H1 (cell line): ENCODE data around the gene NCOA1. TPM values are rescaled to one million over a fixed set of nuclear protein-coding genes. Genes with fewer than 3 reads are reported as not detected.

Experiments used
- CTCF ChIA-PET: fragments of 300-600 bp; sonication (Branson Sonifier 250); formaldehyde crosslinking; loops from one replicate; lab custom pipeline; 2021; ENCODE audit not compliant: partially characterized antibody; lab: Charles Lee
- POLR2A ChIA-PET: fragments of 300-600 bp; sonication (Branson Sonifier 250); formaldehyde crosslinking; loops from one replicate; lab custom pipeline; 2021; ENCODE audit warnings: inconsistent platforms; ENCODE audit not compliant: partially characterized antibody; lab: Charles Lee
- DNase-seq, 2 experiments: peaks; one replicate each; pipeline versions ENCODE4 v3.0.0 to v3.0.0-alpha.2; 2010 to 2022; ENCODE audit warnings: low spot score in 2 of 2, low read depth in 1 of 2, mixed read lengths in 1 of 2
- FAIRE-seq: peaks from 2 replicates; lab custom pipeline; 2011; peaks lifted over from hg19 to GRCh38; lab: Jason Lieb, UNC
- H2AFZ ChIP-seq: 2 replicates; pipeline ENCODE4 v1.8.1; 2012; ENCODE audit warnings: low read length, inconsistent platforms
- H2AK5ac ChIP-seq: 2 replicates; pipeline ENCODE4 v1.6.1; 2013; ENCODE audit warnings: low read depth, low read length
- H2BK120ac ChIP-seq: replicated peaks from 2 replicates; pipeline ENCODE3; 2013; ENCODE audit warnings: low read depth, low read length, inconsistent platforms
- H2BK12ac ChIP-seq: 2 replicates; pipeline ENCODE4 v1.6.1; 2013; ENCODE audit warnings: low read depth, low read length
- H2BK15ac ChIP-seq: 2 replicates; pipeline ENCODE4 v1.6.1; 2013; ENCODE audit warnings: low read length
- H2BK20ac ChIP-seq: 2 replicates; pipeline ENCODE4 v1.6.1; 2013; ENCODE audit warnings: low read length
- H2BK5ac ChIP-seq: 2 replicates; pipeline ENCODE4 v1.6.1; 2013; ENCODE audit warnings: low read depth, low read length
- H3K14ac ChIP-seq: 2 replicates; pipeline ENCODE4 v1.6.1; 2013; ENCODE audit warnings: inconsistent platforms; ENCODE audit not compliant: insufficient read length
- H3K18ac ChIP-seq: 2 replicates; pipeline ENCODE4 v1.6.1; 2013; ENCODE audit warnings: low read length; ENCODE audit errors: extremely low read depth
- H3K23ac ChIP-seq: 2 replicates; pipeline ENCODE4 v1.6.1; 2013; ENCODE audit warnings: inconsistent platforms; ENCODE audit not compliant: insufficient read length
- H3K23me2 ChIP-seq: 2 replicates; pipeline ENCODE4 v1.6.1; 2013; ENCODE audit warnings: low read depth, low read length
- H3K27ac ChIP-seq: 2 replicates; pipeline ENCODE4 v1.6.1; 2011; ENCODE audit warnings: low read depth, low read length, inconsistent platforms
- H3K27me3 ChIP-seq, 4 experiments: replicated peaks in 1 of 4; 1 replicate in 1 of 4; 2 replicates in 3 of 4; pipeline versions ENCODE4 v1.6.1 to v1.8.1; 2011 to 2013; ENCODE audit warnings: low read length in 3 of 4, mild to moderate bottlenecking in 3 of 4, inconsistent platforms in 2 of 4, mixed read lengths in 2 of 4, moderate library complexity in 1 of 4; ENCODE audit not compliant: control insufficient read depth in 3 of 4, insufficient read depth in 3 of 4; ENCODE audit errors: extremely low read depth in 1 of 4
- H3K36me3 ChIP-seq, 4 experiments: 2 replicates each; pipeline versions ENCODE4 v1.6.1 to v1.8.1; 2011 to 2013; ENCODE audit warnings: mild to moderate bottlenecking in 4 of 4, low read length in 3 of 4, moderate library complexity in 2 of 4, control low read depth in 1 of 4, inconsistent platforms in 1 of 4; ENCODE audit not compliant: insufficient read depth in 4 of 4, control insufficient read depth in 2 of 4
- H3K4ac ChIP-seq: replicated peaks from 2 replicates; pipeline ENCODE3; 2013; ENCODE audit warnings: low read length, low read depth, mixed read lengths, inconsistent platforms; ENCODE audit not compliant: insufficient read length
- H3K4me1 ChIP-seq, 4 experiments: replicated peaks in 1 of 4; 1 replicate in 1 of 4; 2 replicates in 3 of 4; pipeline versions ENCODE4 v1.6.1 to v1.8.1; 2011 to 2013; ENCODE audit warnings: low read length in 3 of 4, inconsistent platforms in 2 of 4, mixed read lengths in 1 of 4; ENCODE audit not compliant: insufficient read depth in 4 of 4, control insufficient read depth in 3 of 4
- H3K4me2 ChIP-seq, 2 experiments: 2 replicates each; pipeline versions ENCODE4 v1.6.1 to v1.8.1; 2011 to 2013; ENCODE audit warnings: low read depth in 2 of 2, low read length in 2 of 2, control low read depth in 1 of 2, inconsistent platforms in 1 of 2, mild to moderate bottlenecking in 1 of 2; ENCODE audit not compliant: insufficient read depth in 1 of 2
- H3K4me3 ChIP-seq, 4 experiments: fragments of 200-600, 300-600 bp in 1 of 4; sonication (generic), shearing (Covaris generic), sonication (Bioruptor Twin) in 1 of 4; 2 replicates each; pipeline versions ENCODE4 v1.5.1 to v1.8.1; 2011 to 2016; ENCODE audit warnings: low read length in 4 of 4, low read depth in 3 of 4, control low read depth in 2 of 4, inconsistent platforms in 2 of 4, mild to moderate bottlenecking in 2 of 4, mixed read lengths in 1 of 4, moderate library complexity in 1 of 4; ENCODE audit not compliant: insufficient read depth in 2 of 4; ENCODE audit errors: extremely low read depth in 1 of 4
- H3K56ac ChIP-seq: replicated peaks from 2 replicates; pipeline ENCODE3; 2013; ENCODE audit warnings: low read depth, mild to moderate bottlenecking, mixed read lengths, low read length, inconsistent platforms; ENCODE audit not compliant: insufficient read length
- H3K79me1 ChIP-seq: 2 replicates; pipeline ENCODE4 v1.6.1; 2013; ENCODE audit warnings: low read depth, low read length, control low read depth
- H3K79me2 ChIP-seq, 2 experiments: 2 replicates each; pipeline versions ENCODE4 v1.6.1 to v1.8.1; 2012 to 2013; ENCODE audit warnings: low read length in 2 of 2, mild to moderate bottlenecking in 2 of 2, inconsistent platforms in 1 of 2; ENCODE audit not compliant: insufficient read depth in 2 of 2, control insufficient read depth in 1 of 2
- H3K9ac ChIP-seq, 4 experiments: replicated peaks in 1 of 4; 1 replicate in 1 of 4; 2 replicates in 3 of 4; pipeline versions ENCODE4 v1.6.1 to v1.8.1; 2011 to 2013; ENCODE audit warnings: low read depth in 3 of 4, low read length in 3 of 4, control low read depth in 2 of 4, mild to moderate bottlenecking in 2 of 4, moderate library complexity in 2 of 4, inconsistent platforms in 1 of 4; ENCODE audit errors: extremely low read depth in 1 of 4
- H3K9me3 ChIP-seq, 2 experiments: 2 replicates each; pipeline versions ENCODE4 v1.6.1 to v1.8.1; 2012 to 2013; ENCODE audit warnings: mild to moderate bottlenecking in 2 of 2, moderate library complexity in 2 of 2, control low read depth in 1 of 2, inconsistent platforms in 1 of 2, low read depth in 1 of 2, low read length in 1 of 2, mixed read lengths in 1 of 2; ENCODE audit not compliant: insufficient read depth in 2 of 2
- H4K20me1 ChIP-seq, 2 experiments: replicated peaks in 1 of 2; 2 replicates each; pipeline versions ENCODE3 to v1.8.1; 2011 to 2013; ENCODE audit warnings: inconsistent platforms in 2 of 2, low read length in 2 of 2, mild to moderate bottlenecking in 1 of 2; ENCODE audit not compliant: insufficient read depth in 2 of 2, control insufficient read depth in 1 of 2
- H4K5ac ChIP-seq: 2 replicates; pipeline ENCODE4 v1.6.1; 2013; ENCODE audit warnings: low read length, low read depth, mixed read lengths, inconsistent platforms; ENCODE audit not compliant: insufficient read length
- H4K8ac ChIP-seq: 2 replicates; pipeline ENCODE4 v1.8.0; 2013; ENCODE audit warnings: mild to moderate bottlenecking, moderate library complexity, low read length, inconsistent platforms; ENCODE audit not compliant: insufficient read depth; ENCODE audit errors: extremely low read depth
- H4K91ac ChIP-seq: replicated peaks from 2 replicates; pipeline ENCODE3; 2013; ENCODE audit warnings: low read length, mixed read lengths, inconsistent platforms; ENCODE audit not compliant: insufficient read length
- BACH1 ChIP-seq: IDR thresholded peaks from 2 replicates; pipeline ENCODE4 v1.6.1; 2012; ENCODE audit warnings: low read length, improper control_type of control experiment
- CEBPB ChIP-seq: IDR thresholded peaks from 2 replicates; pipeline ENCODE4 v1.6.1; 2012; ENCODE audit warnings: low read depth, low read length
- CHD2 ChIP-seq: IDR thresholded peaks from 2 replicates; pipeline ENCODE4 v1.6.1; 2012; ENCODE audit warnings: low read length, improper control_type of control experiment
- EZH2 ChIP-seq: fragments of 200-600 bp; sonication (generic); IDR thresholded peaks from 2 replicates; pipeline ENCODE4 v1.7.1; 2012; ENCODE audit warnings: low read depth, mild to moderate bottlenecking, moderate library complexity, low read length, inconsistent platforms; ENCODE audit not compliant: severe bottlenecking
- FOSL1 ChIP-seq: IDR thresholded peaks from 2 replicates; pipeline ENCODE4 v1.6.1; 2011; ENCODE audit warnings: mild to moderate bottlenecking, low read depth, low read length, moderate library complexity; ENCODE audit not compliant: insufficient read depth
- KDM5A ChIP-seq: fragments of 200-600 bp; IDR thresholded peaks from 2 replicates; pipeline ENCODE4 v1.7.1; 2012; ENCODE audit warnings: mild to moderate bottlenecking, low read length, inconsistent platforms, mixed read lengths
- NRF1 ChIP-seq: IDR thresholded peaks from 2 replicates; pipeline ENCODE4 v1.6.1; 2011; ENCODE audit warnings: mild to moderate bottlenecking, low read depth, low read length, improper control_type of control experiment
- PHF8 ChIP-seq: fragments of 200-600 bp; sonication (generic); conservative IDR thresholded peaks from 2 replicates; pipeline ENCODE4 v1.7.1; 2012; ENCODE audit warnings: low read depth, mild to moderate bottlenecking, inconsistent platforms, low read length, moderate library complexity
- RXRA ChIP-seq: IDR thresholded peaks from 2 replicates; pipeline ENCODE4 v1.6.1; 2011; ENCODE audit warnings: low read depth, mild to moderate bottlenecking, low read length, moderate library complexity; ENCODE audit not compliant: insufficient read depth
- SIN3A ChIP-seq, 2 experiments: IDR thresholded peaks in 1 of 2; conservative IDR thresholded peaks in 1 of 2; 2 replicates each; pipeline ENCODE4 v1.6.1; 2011 to 2012; ENCODE audit warnings: low read length in 2 of 2, improper control_type of control experiment in 1 of 2, low read depth in 1 of 2, mild to moderate bottlenecking in 1 of 2
- TAF7 ChIP-seq: optimal IDR thresholded peaks from 2 replicates; pipeline ENCODE3; 2011; ENCODE audit warnings: low read depth, mild to moderate bottlenecking, inconsistent platforms, low read length, moderate library complexity, borderline replicate concordance
- WGBS, 2 experiments: shearing (Covaris generic) in 1 of 2; methylation state at CpG; one replicate each; pipeline versions ENCODE4 v1.1.6 to v1.1.7; 2013 to 2015; ENCODE audit warnings: low lambda C conversion rate in 2 of 2, mixed read lengths in 2 of 2, inconsistent platforms in 1 of 2, low coverage in 1 of 2, missing lambda C conversion rate in 1 of 2; ENCODE audit not compliant: insufficient replicate concordance in 2 of 2, insufficient coverage in 1 of 2, insufficient read length in 1 of 2; ENCODE audit errors: extremely low coverage in 1 of 2, missing lambda C conversion rate in 1 of 2; 5-methylcytosine and 5-hydroxymethylcytosine counted together
- polyA plus RNA-seq, 7 experiments: library from polyadenylated mRNA; depleted of rRNA in 3 of 7; stranded (reverse) in 5 of 7; unstranded in 2 of 7; fragments of >200 nt in 5 of 7; fragments of 200-250 nt in 2 of 7; gene quantifications; 1 replicate in 5 of 7; 2 replicates in 1 of 7; 4 replicates in 1 of 7; pipeline versions ENCODE4 v1.2.1 to v1.2.3, GENCODE V29; 2011 to 2013; ENCODE audit warnings: missing spikeins in 2 of 7, mixed read lengths in 2 of 7
- total RNA-seq: library from RNA; stranded (reverse); fragmentation: NEBNext Ultra II Directional; extraction: Animal tissue kit (Norgen Biotek cat#: 25700); gene quantifications from 2 replicates; pipeline ENCODE4 v1.2.1, GENCODE V29; 2021
- TF ChIP-seq, protein P1 (sequence below): IDR thresholded peaks from 2 replicates; pipeline ENCODE4 v1.6.1; 2012; ENCODE audit warnings: inconsistent platforms

NCOA1 gene
- total and polyA plus RNA-seq, 2 of the 8 experiments (the other 6 are each of a cell fraction or from before 2014, with no cell fraction given), result 12.8 to 17.9 TPM

DNA sequence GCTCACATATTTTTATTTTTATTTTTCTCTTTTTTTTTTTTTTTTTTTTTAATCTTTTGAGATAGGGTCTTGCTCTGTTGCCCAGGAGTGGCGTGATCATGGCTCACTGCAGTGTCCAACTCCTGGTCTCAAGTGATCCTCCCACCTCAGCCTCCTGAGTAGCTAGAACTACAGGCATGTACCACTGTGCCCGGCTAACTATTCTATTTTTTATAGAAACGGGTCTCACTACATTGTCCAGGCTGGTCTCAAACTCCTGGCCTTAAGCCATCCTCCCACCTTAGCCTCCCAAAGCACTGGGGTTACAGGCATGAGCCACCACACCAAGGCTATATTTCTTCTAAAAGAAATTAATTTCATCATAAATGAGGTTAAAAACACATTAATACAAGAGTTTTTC lies 256.2 kb downstream of the NCOA1 start:
- no peak overlapping the region for H3K4me2 ChIP-seq
- no peak overlapping the region for H3K4me3 ChIP-seq
- no peak overlapping the region for H2BK20ac ChIP-seq
- H3K18ac ChIP-seq, result no peak overlapping the region
- no peaks in the 10 kb centered on the region for H3K4me1 ChIP-seq
- TF ChIP-seq BACH1, result no peak
- no peak for TF ChIP-seq TAF7
- TF ChIP-seq SIN3A (conservative IDR thresholded peaks at IDR 0.05 in 1 of 2, IDR thresholded peaks at IDR 0.05 in 1 of 2; ENCODE audit: low read depth in 1 of 2, low read length in 2 of 2), result no peak
- TF ChIP-seq EZH2, result no peak
- no peak for TF ChIP-seq CHD2
- TF ChIP-seq PHF8, result no peak
- TF ChIP-seq NRF1, result no peak
- no peak for TF ChIP-seq KDM5A
- TF ChIP-seq, protein P1, sequence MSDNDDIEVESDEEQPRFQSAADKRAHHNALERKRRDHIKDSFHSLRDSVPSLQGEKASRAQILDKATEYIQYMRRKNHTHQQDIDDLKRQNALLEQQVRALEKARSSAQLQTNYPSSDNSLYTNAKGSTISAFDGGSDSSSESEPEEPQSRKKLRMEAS, result no peak
- no peak for TF ChIP-seq FOSL1
- no peak for TF ChIP-seq CEBPB
- no peak for TF ChIP-seq RXRA
- no peaks in the 10 kb centered on the region for H3K9me3 ChIP-seq
- H3K14ac ChIP-seq, result no peak overlapping the region
- no peaks in the 10 kb centered on the region for H4K20me1 ChIP-seq
- POLR2A ChIA-PET, result no interaction called here
- no peak overlapping the region for H3K23ac ChIP-seq
- H2BK15ac ChIP-seq, result no peak overlapping the region
- H4K91ac ChIP-seq, result no peak overlapping the region
- no peaks in the 10 kb centered on the region for H3K79me2 ChIP-seq
- no peak overlapping the region for H4K8ac ChIP-seq
- H2AK5ac ChIP-seq, result no peak overlapping the region
- H2BK5ac ChIP-seq, result no peak overlapping the region
- DNase-seq, result no peak
- WGBS, 2 experiments, result 90% methylated on average over 3 of the region's 3 CpGs; no CpG with 5 or more reads in 1 of the 2 experiments
- no peak overlapping the region for H3K56ac ChIP-seq
- no peak for FAIRE-seq
- H4K5ac ChIP-seq, result no peak overlapping the region
- no peak overlapping the region for H3K4ac ChIP-seq
- CTCF ChIA-PET, result interaction anchor here (0.7 to 0.9 kb wide), 2 partner anchors 15 to 27 kb away, joined by 3 read pairs; no protein-coding TSS in a partner anchor
- H3K27me3 ChIP-seq, result no peaks in the 10 kb centered on the region
- H2AFZ ChIP-seq, result no peak overlapping the region
- H3K79me1 ChIP-seq, result no peaks in the 10 kb centered on the region
- H3K23me2 ChIP-seq, result peaks cover 2% of the 10 kb centered on the region; the same call in 1 of the 2 replicates
- H2BK120ac ChIP-seq, result no peak overlapping the region
- no peak overlapping the region for H3K27ac ChIP-seq
- H3K36me3 ChIP-seq, result no peaks in the 10 kb centered on the region
- no peak overlapping the region for H3K9ac ChIP-seq
- H2BK12ac ChIP-seq, result no peak overlapping the region
